HG03060 (cell line): Measurements from ENCODE around the gene GJC2.

Experiments used
- ATAC-seq: cut with Tn5 transposase; IDR thresholded peaks from one replicate; pipeline ENCODE4 v1.9.1; 2021; ENCODE audit warnings: low read depth, moderate number of reproducible peaks; ENCODE audit not compliant: unreplicated experiment

The GJC2 gene

GRCh38 chr1:228112617-228113016 lies 37.1 kb upstream of the GJC2 start:
- ATAC-seq = no peak

- no peak for ATAC-seq
These were observed 34.9 kb upstream of the GJC2 start for GRCh38 chr1:228114827-228115226.

GRCh38 chr1:228117335-228117734 lies 32.4 kb upstream of the GJC2 start:
- no peak for ATAC-seq

- no peak for ATAC-seq
These were observed 31.7 kb upstream of the GJC2 start for GRCh38 chr1:228118040-228118439.

GRCh38 chr1:228120351-228120750 lies 29.4 kb upstream of the GJC2 start:
- ATAC-seq = no peak

GRCh38 chr1:228120857-228121489 lies 28.8 kb upstream of the GJC2 start:
- ATAC-seq = no peak

GRCh38 chr1:228122921-228123441 lies 26.7 kb upstream of the GJC2 start:
- ATAC-seq = no peak

- no peak for ATAC-seq
These were observed 26.2 kb upstream of the GJC2 start for GRCh38 chr1:228123505-228123904.

GRCh38 chr1:228125185-228125584 lies 24.5 kb upstream of the GJC2 start:
- ATAC-seq = no peak

- ATAC-seq = no peak
These were observed 18.0 kb upstream of the GJC2 start for GRCh38 chr1:228131766-228132165.

- ATAC-seq = no peak
These were observed 15.1 kb upstream of the GJC2 start for GRCh38 chr1:228134591-228134990.

- no peak for ATAC-seq
These were observed 12.8 kb upstream of the GJC2 start for GRCh38 chr1:228136901-228137300.

GRCh38 chr1:228139406-228139930 lies 10.3 kb upstream of the GJC2 start:
- no peak for ATAC-seq

- peak; percentile 88 for ATAC-seq
These were observed 9.6 kb upstream of the GJC2 start, which contains the start of gene GUK1 for GRCh38 chr1:228139931-228140723. TSS of gene GUK1 (plus strand) at chr1:228140279. CDS start at chr1:228140303, 24 bp downstream.

- ATAC-seq = no peak
These were observed 9.0 kb upstream of the GJC2 start for GRCh38 chr1:228140724-228141225.

GRCh38 chr1:228141226-228142044 lies 8.3 kb upstream of the GJC2 start:
- ATAC-seq = no peak

GRCh38 chr1:228142155-228142691 lies 7.5 kb upstream of the GJC2 start:
- no peak for ATAC-seq

- ATAC-seq = no peak
These were observed 7.0 kb upstream of the GJC2 start for GRCh38 chr1:228142701-228143136.

GRCh38 chr1:228143480-228144192 lies 6.1 kb upstream of the GJC2 start:
- no peak for ATAC-seq
